Endothelial cell of umbilical vein (primary cell): Measurements from ENCODE around the gene CNGB1. TPM values are rescaled to one million over a fixed set of nuclear protein-coding genes. Genes with fewer than 3 reads are reported as not detected.

Source experiments
- BruUV-seq: library from RNA; stranded (reverse); fragments of 400-500 nt; replicated peaks from 2 replicates; lab custom pipeline; 2021; lab: Mats Ljungman, UMichigan
- CTCF ChIA-PET: fragments of 300-600, 350-600 bp; sonication (Branson Sonifier 250); formaldehyde crosslinking; loops from one replicate; lab custom pipeline; 2021; ENCODE audit warnings: antibody characterized with exemption, inconsistent platforms; lab: Charles Lee
- POLR2A ChIA-PET: fragments of 300-600, 350-600 bp; sonication (Branson Sonifier 250); formaldehyde crosslinking; loops from one replicate; lab custom pipeline; 2021; ENCODE audit warnings: antibody characterized with exemption, inconsistent platforms; lab: Charles Lee
- DNase-seq: peaks from one replicate; pipeline ENCODE4 v3.0.0-alpha.2; 2011; ENCODE audit warnings: low read depth, low spot score
- FAIRE-seq: peaks from 2 replicates; lab custom pipeline; 2011; peaks lifted over from hg19 to GRCh38; lab: Jason Lieb, UNC
- H2AFZ ChIP-seq: 2 replicates; pipeline ENCODE4 v1.6.0; 2012; ENCODE audit warnings: low read depth, low read length, control low read depth, inconsistent platforms
- H3K27ac ChIP-seq: 2 replicates; pipeline ENCODE4 v1.5.1; 2011; ENCODE audit warnings: low read depth, mild to moderate bottlenecking, control low read depth, low read length, moderate library complexity; ENCODE audit not compliant: insufficient read depth
- H3K27me3 ChIP-seq, 2 experiments: 2 replicates each; pipeline versions ENCODE4 v1.6.0 to v1.6.1; 2011; ENCODE audit warnings: low read length in 2 of 2, mixed read lengths in 1 of 2; ENCODE audit not compliant: control insufficient read depth in 2 of 2, insufficient read depth in 2 of 2
- H3K36me3 ChIP-seq, 2 experiments: 2 replicates in 1 of 2; 3 replicates in 1 of 2; pipeline ENCODE4 v1.5.1; 2011; ENCODE audit warnings: low read length in 2 of 2, mild to moderate bottlenecking in 1 of 2, moderate library complexity in 1 of 2; ENCODE audit not compliant: control insufficient read depth in 2 of 2, insufficient read depth in 2 of 2; ENCODE audit errors: extremely low read depth in 1 of 2
- H3K4me1 ChIP-seq: 3 replicates; pipeline ENCODE4 v1.5.1; 2011; ENCODE audit warnings: mild to moderate bottlenecking, low read length; ENCODE audit not compliant: control insufficient read depth, insufficient read depth; ENCODE audit errors: extremely low read depth
- H3K4me2 ChIP-seq: 2 replicates; pipeline ENCODE4 v1.6.1; 2011; ENCODE audit warnings: low read length, control low read depth, mixed read lengths; ENCODE audit not compliant: insufficient read depth
- H3K4me3 ChIP-seq, 3 experiments: fragments of 200-600 bp in 1 of 3; sonication (generic), shearing (Covaris generic) in 1 of 3; replicated peaks in 1 of 3; 2 replicates each; pipeline ENCODE4 v1.5.1; 2011 to 2016; ENCODE audit warnings: control low read depth in 3 of 3, low read length in 3 of 3, mild to moderate bottlenecking in 2 of 3, inconsistent platforms in 1 of 3, low read depth in 1 of 3, moderate library complexity in 1 of 3; ENCODE audit not compliant: insufficient read depth in 1 of 3
- H3K79me2 ChIP-seq: 2 replicates; pipeline ENCODE4 v1.6.0; 2012; ENCODE audit warnings: low read length, inconsistent platforms; ENCODE audit not compliant: control insufficient read depth, insufficient read depth
- H3K9ac ChIP-seq: replicated peaks from 2 replicates; pipeline ENCODE3; 2011; ENCODE audit warnings: low read length, control low read depth; ENCODE audit not compliant: insufficient read depth; ENCODE audit errors: extremely low read depth
- H3K9me1 ChIP-seq: replicated peaks from 3 replicates; pipeline ENCODE4 v1.6.0; 2011; ENCODE audit warnings: mild to moderate bottlenecking, low read length; ENCODE audit not compliant: control insufficient read depth, insufficient read depth; ENCODE audit errors: extremely low read depth
- H3K9me3 ChIP-seq: replicated peaks from 2 replicates; pipeline ENCODE4 v1.5.1; 2012; ENCODE audit warnings: low read length, inconsistent platforms; ENCODE audit not compliant: control insufficient read depth, insufficient read depth
- H4K20me1 ChIP-seq: replicated peaks from 2 replicates; pipeline ENCODE3; 2011; ENCODE audit warnings: mild to moderate bottlenecking, low read length; ENCODE audit not compliant: control insufficient read depth, insufficient read depth; ENCODE audit errors: extremely low read depth
- EZH2 ChIP-seq: IDR thresholded peaks from 2 replicates; pipeline ENCODE4 v1.6.1; 2012; ENCODE audit warnings: borderline replicate concordance, low read depth, mild to moderate bottlenecking, moderate library complexity, low read length, inconsistent platforms; ENCODE audit not compliant: severe bottlenecking
- FOS ChIP-seq: IDR thresholded peaks from 2 replicates; pipeline ENCODE4 v1.6.1; 2011; ENCODE audit warnings: mild to moderate bottlenecking, low read length, moderate library complexity, borderline replicate concordance; ENCODE audit not compliant: insufficient read depth
- GATA2 ChIP-seq: IDR thresholded peaks from 2 replicates; pipeline ENCODE4 v1.7.0; 2011; ENCODE audit warnings: low read depth, mild to moderate bottlenecking, moderate library complexity, mixed read lengths, low read length; ENCODE audit not compliant: insufficient read length, insufficient read depth
- JUN ChIP-seq: IDR thresholded peaks from 2 replicates; pipeline ENCODE4 v1.6.1; 2011; ENCODE audit warnings: borderline replicate concordance, low read depth; ENCODE audit not compliant: insufficient read length, insufficient read depth
- MYC ChIP-seq: IDR thresholded peaks from one replicate; pipeline ENCODE4 v1.6.1; 2011; ENCODE audit warnings: mild to moderate bottlenecking, low read depth, low read length
- POLR2A ChIP-seq: IDR thresholded peaks from 2 replicates; pipeline ENCODE4 v1.6.1; 2012; ENCODE audit warnings: low read depth, mild to moderate bottlenecking, control low read depth, low read length
- POLR2AphosphoS5 ChIP-seq: IDR thresholded peaks from 2 replicates; pipeline ENCODE4 v1.6.1; 2012; ENCODE audit warnings: low read depth, mild to moderate bottlenecking, control low read depth, low read length, moderate library complexity; ENCODE audit not compliant: insufficient read depth
- dilution Hi-C: fragments of 300-500 bp; cut with MboI; formaldehyde crosslinking; loops from one replicate; pipeline ENCODE4 v1.15.0; 2019; ENCODE audit warnings: low sequenced_read_pairs; ENCODE audit not compliant: extremely low pct_ligation_motif_present
- intact Hi-C: fragments of 100-400 bp; cut with micrococcal nuclease; formaldehyde crosslinking; loops from one replicate; pipeline ENCODE4 v1.10.0; 2022
- polyA plus RNA-seq, 4 experiments: library from polyadenylated mRNA; depleted of rRNA in 3 of 4; stranded (reverse) in 3 of 4; unstranded in 1 of 4; fragments of >200 nt; gene quantifications; 2 replicates each; pipeline versions ENCODE4 v1.2.1 to v1.2.3, GENCODE V29; 2011 to 2012; ENCODE audit warnings: missing spikeins in 1 of 4
- total RNA-seq: library from RNA; stranded (reverse); gene quantifications from 2 replicates; pipeline ENCODE4 v1.2.3, GENCODE V29; 2021
- TF ChIP-seq, protein P1 (sequence below), 2 donors: IDR thresholded peaks; 1 replicate in 1 of 2; 2 replicates in 1 of 2; pipeline ENCODE4 v1.5.1; 2011; ENCODE audit warnings: low read length in 2 of 2, mild to moderate bottlenecking in 2 of 2, moderate library complexity in 2 of 2, control low read depth in 1 of 2, inconsistent platforms in 1 of 2, low read depth in 1 of 2; ENCODE audit not compliant: insufficient read depth in 1 of 2; ENCODE audit errors: extremely low read depth in 1 of 2
- TF ChIP-seq, protein P2 (sequence below): IDR thresholded peaks from 2 replicates; pipeline ENCODE4 v1.6.1; 2011; ENCODE audit not compliant: insufficient read depth, insufficient read length

CNGB1 gene
- total and polyA plus RNA-seq, 2 donors (not counting 3 experiments of a cell fraction or from before 2014, with no cell fraction given) = not detected

DNA sequence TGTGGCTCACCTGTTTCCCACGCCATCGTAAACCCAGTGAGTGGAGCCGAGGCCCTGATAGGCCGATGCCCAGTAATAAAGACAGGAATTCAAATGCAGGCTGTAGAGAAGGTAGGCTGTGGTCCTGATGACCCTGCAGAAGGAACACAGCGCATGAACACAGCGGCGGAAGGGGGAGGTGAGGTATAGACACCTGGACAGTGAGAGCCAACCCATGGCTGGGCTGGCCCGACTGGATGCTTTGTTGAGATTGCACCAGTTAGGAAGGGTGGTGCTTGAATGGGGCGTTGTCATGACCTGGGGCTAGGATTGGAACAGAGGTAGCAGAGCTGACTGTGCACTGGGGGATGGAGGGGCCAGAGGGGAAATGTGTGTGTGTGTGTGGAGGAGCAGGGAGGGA, 59.2 kb downstream of the CNGB1 start:
- Histone ChIP-seq H3K4me2 (no peak overlapping the region), H3K9me1 (no peaks in the 10 kb centered on the region), H3K4me1 (no peaks in the 10 kb centered on the region), H3K79me2 (no peaks in the 10 kb centered on the region), H2AFZ (no peak overlapping the region), H3K27me3 (peaks cover 0 to 3% of the 10 kb centered on the region in 2 experiments), H4K20me1 (no peaks in the 10 kb centered on the region), H3K9ac (no peak overlapping the region), H3K36me3 (no peaks in the 10 kb centered on the region), H3K27ac (no peak overlapping the region), H3K9me3 (no peaks in the 10 kb centered on the region), H3K4me3 (no peak overlapping the region)
- no TSS peak for BruUV-seq
- ChIA-PET POLR2A (no interaction called here), CTCF (no interaction called here)
- TF ChIP-seq GATA2 (no peak), FOS (no peak), EZH2 (no peak), MYC (no peak), POLR2A (no peak), JUN (no peak), POLR2AphosphoS5 (no peak)
- TF ChIP-seq, protein P1, sequence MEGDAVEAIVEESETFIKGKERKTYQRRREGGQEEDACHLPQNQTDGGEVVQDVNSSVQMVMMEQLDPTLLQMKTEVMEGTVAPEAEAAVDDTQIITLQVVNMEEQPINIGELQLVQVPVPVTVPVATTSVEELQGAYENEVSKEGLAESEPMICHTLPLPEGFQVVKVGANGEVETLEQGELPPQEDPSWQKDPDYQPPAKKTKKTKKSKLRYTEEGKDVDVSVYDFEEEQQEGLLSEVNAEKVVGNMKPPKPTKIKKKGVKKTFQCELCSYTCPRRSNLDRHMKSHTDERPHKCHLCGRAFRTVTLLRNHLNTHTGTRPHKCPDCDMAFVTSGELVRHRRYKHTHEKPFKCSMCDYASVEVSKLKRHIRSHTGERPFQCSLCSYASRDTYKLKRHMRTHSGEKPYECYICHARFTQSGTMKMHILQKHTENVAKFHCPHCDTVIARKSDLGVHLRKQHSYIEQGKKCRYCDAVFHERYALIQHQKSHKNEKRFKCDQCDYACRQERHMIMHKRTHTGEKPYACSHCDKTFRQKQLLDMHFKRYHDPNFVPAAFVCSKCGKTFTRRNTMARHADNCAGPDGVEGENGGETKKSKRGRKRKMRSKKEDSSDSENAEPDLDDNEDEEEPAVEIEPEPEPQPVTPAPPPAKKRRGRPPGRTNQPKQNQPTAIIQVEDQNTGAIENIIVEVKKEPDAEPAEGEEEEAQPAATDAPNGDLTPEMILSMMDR (IDR thresholded peaks at IDR 0.05; ENCODE audit: extremely low read depth in 1 of 2, insufficient read depth in 1 of 2, low read depth in 1 of 2, low read length in 2 of 2) = no peak
- TF ChIP-seq, protein P2, sequence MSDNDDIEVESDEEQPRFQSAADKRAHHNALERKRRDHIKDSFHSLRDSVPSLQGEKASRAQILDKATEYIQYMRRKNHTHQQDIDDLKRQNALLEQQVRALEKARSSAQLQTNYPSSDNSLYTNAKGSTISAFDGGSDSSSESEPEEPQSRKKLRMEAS = no peak
- dilution Hi-C loops = no loop called here
- intact Hi-C loops = no loop called here
- DNase-seq (no peak), FAIRE-seq (no peak)
